Right lobe of liver (tissue), 6 donors: ENCODE results near the gene RHOU. TPM values are rescaled to one million over a fixed set of nuclear protein-coding genes. Genes with fewer than 3 reads are reported as not detected.

ENCODE experiments used
- ATAC-seq, 4 donors: fragments of 200-7000 bp; cut with Tn5 transposase; one replicate each; pipeline ENCODE4 v1.9.1; 2020; ENCODE audit warnings: mild to moderate bottlenecking in 4 of 4, moderate library complexity in 4 of 4
- DNase-seq, 3 donors: peaks; one replicate each; pipeline ENCODE4 v3.0.0-alpha.2; 2020
- H3K27ac ChIP-seq, 3 donors: fragments of 200-600 bp; one replicate each; pipeline ENCODE4 v1.8.0; 2022
- H3K27me3 ChIP-seq, 2 donors: fragments of 200-600 bp; one replicate each; pipeline ENCODE4 v1.8.0; 2022
- H3K36me3 ChIP-seq, 4 donors: fragments of 200-600 bp; sonication (generic) in 1 of 4; one replicate each; pipeline versions ENCODE4 v1.5.1 to v1.8.0; 2017 to 2022; ENCODE audit warnings: control low read depth in 1 of 4
- H3K4me1 ChIP-seq, 4 donors: fragments of 200-600 bp; sonication (generic) in 1 of 4; one replicate each; pipeline versions ENCODE4 v1.5.1 to v1.8.0; 2017 to 2022; ENCODE audit warnings: control low read depth in 1 of 4
- H3K4me3 ChIP-seq, 3 donors: fragments of 200-600 bp; one replicate each; pipeline ENCODE4 v1.8.0; 2022
- H3K9me3 ChIP-seq, 4 donors: fragments of 200-600 bp; sonication (generic) in 1 of 4; one replicate each; pipeline versions ENCODE4 v1.5.1 to v1.8.0; 2017 to 2022; ENCODE audit warnings: control low read depth in 1 of 4
- POLR2A ChIP-seq: fragments of 450-650 bp; IDR thresholded peaks from one replicate; pipeline ENCODE4 v1.6.1; 2017; ENCODE audit warnings: antibody characterized with exemption, mild to moderate bottlenecking
- WGBS: methylation state at CpG from one replicate; pipeline ENCODE4 v1.1.6; 2018; ENCODE audit warnings: low coverage, low lambda C conversion rate; ENCODE audit not compliant: insufficient coverage; ENCODE audit errors: missing lambda C conversion rate; 5-methylcytosine and 5-hydroxymethylcytosine counted together
- intact Hi-C, 2 donors: fragments of 100-400 bp; cut with DNase I; formaldehyde crosslinking; loops; one replicate each; pipeline versions ENCODE4 v1.11.2 to v1.14.1; 2022
- total RNA-seq, 6 experiments: library from RNA; depleted of rRNA in 2 of 6; stranded (reverse); fragments of >200 nt in 2 of 6; fragmentation: NEBNext Ultra II Directional in 3 of 6; extraction: Animal tissue kit (Norgen Biotek cat#: 25700) in 3 of 6; gene quantifications; one replicate each; pipeline versions ENCODE4 v1.1.0 to v1.2.4, GENCODE V29; 2016 to 2023
- TF ChIP-seq, protein P1 (sequence below), 4 donors: fragments of 200-600 bp in 3 of 4; fragments of 450-650 bp in 1 of 4; IDR thresholded peaks; one replicate each; pipeline versions ENCODE4 v1.5.1 to v1.8.0; 2016 to 2022; ENCODE audit warnings: antibody characterized with exemption in 4 of 4, mild to moderate bottlenecking in 2 of 4
- donor health status: DM: no; HTN: yes; CAD: no.
- donor health status: DM: no; HTN: no; CAD: no.
- donor health status: DM: no; HTN: no; CAD: no.
- donor health status: DM: no; HTN: yes; CAD: no.
- donor health status: DM: no; HTN: yes; CAD: no.

Gene RHOU
- total RNA-seq, 6 experiments from 2014 or later: 16.6 to 22.2 (median 19.6) TPM

- TF ChIP-seq POLR2A: no peak
- TF ChIP-seq, protein P1, sequence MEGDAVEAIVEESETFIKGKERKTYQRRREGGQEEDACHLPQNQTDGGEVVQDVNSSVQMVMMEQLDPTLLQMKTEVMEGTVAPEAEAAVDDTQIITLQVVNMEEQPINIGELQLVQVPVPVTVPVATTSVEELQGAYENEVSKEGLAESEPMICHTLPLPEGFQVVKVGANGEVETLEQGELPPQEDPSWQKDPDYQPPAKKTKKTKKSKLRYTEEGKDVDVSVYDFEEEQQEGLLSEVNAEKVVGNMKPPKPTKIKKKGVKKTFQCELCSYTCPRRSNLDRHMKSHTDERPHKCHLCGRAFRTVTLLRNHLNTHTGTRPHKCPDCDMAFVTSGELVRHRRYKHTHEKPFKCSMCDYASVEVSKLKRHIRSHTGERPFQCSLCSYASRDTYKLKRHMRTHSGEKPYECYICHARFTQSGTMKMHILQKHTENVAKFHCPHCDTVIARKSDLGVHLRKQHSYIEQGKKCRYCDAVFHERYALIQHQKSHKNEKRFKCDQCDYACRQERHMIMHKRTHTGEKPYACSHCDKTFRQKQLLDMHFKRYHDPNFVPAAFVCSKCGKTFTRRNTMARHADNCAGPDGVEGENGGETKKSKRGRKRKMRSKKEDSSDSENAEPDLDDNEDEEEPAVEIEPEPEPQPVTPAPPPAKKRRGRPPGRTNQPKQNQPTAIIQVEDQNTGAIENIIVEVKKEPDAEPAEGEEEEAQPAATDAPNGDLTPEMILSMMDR (IDR thresholded peaks at IDR 0.05): no peak
Observed at GRCh38 chr1:228794173-228794572, 58.9 kb downstream of the RHOU start.

GRCh38 chr1:228794810-228795209 lies 59.5 kb downstream of the RHOU start:
- DNase-seq (no peak), ATAC-seq (no peak)
- no peaks in the 10 kb centered on the region for H3K36me3 ChIP-seq
- no peaks in the 10 kb centered on the region for H3K4me1 ChIP-seq
- H3K4me3 ChIP-seq: no peak overlapping the region
- no peak overlapping the region for H3K27ac ChIP-seq
- intact Hi-C loops: no loop called here
- TF ChIP-seq, protein P1 (IDR thresholded peaks at IDR 0.05): no peak
- no peak for TF ChIP-seq POLR2A
- 79% methylated on average over 2 of the region's 5 CpGs for whole genome bisulfite sequencing
- H3K9me3 ChIP-seq: no peaks in the 10 kb centered on the region
- no peaks in the 10 kb centered on the region for H3K27me3 ChIP-seq

More at GRCh38 chr1:228794173-228794572, 58.9 kb downstream of the RHOU start:
- no peaks in the 10 kb centered on the region for H3K4me1 ChIP-seq
- H3K36me3 ChIP-seq: no peaks in the 10 kb centered on the region
- no peak overlapping the region for H3K4me3 ChIP-seq
- H3K27ac ChIP-seq: no peak overlapping the region
- H3K27me3 ChIP-seq: no peaks in the 10 kb centered on the region
- no peaks in the 10 kb centered on the region for H3K9me3 ChIP-seq
- 67% methylated on average over 1 of the region's 1 CpG for WGBS
- ATAC-seq (no peak), DNase-seq (no peak)
- intact Hi-C loops: no loop called here

GRCh38 chr1:228795596-228795995 lies 60.3 kb downstream of the RHOU start:
- intact Hi-C loops: no loop called here
- ATAC-seq (no peak), DNase-seq (no peak)
- Histone ChIP-seq H3K4me1 (no peaks in the 10 kb centered on the region), H3K27me3 (no peaks in the 10 kb centered on the region), H3K36me3 (no peaks in the 10 kb centered on the region), H3K27ac (no peak overlapping the region), H3K4me3 (no peak overlapping the region), H3K9me3 (no peaks in the 10 kb centered on the region)
- 0% methylated on average over 1 of the region's 4 CpGs for WGBS
- TF ChIP-seq, protein P1 (IDR thresholded peaks at IDR 0.05): no peak
- TF ChIP-seq POLR2A: no peak

Other genes with a start within 250 kb of the RHOU start
- 10 to 100 TPM; 43.9 to 66.6 (median 56.3) TPM for gene RNF187, start 248.1 kb upstream of the RHOU start, total RNA-seq